ENCODE data around the gene HDAC10. TPM values are rescaled to one million over a fixed set of nuclear protein-coding genes. Genes with fewer than 3 reads are reported as not detected.

The HDAC10 gene
- total RNA-seq (10 to 100 TPM; 32.1 to 33.1 TPM), polyA plus RNA-seq (ENCODE audit: insufficient read depth, low read depth, low replicate concordance) (13.5 TPM)
- long read RNA-seq, donor 1: 0 reads
- long read RNA-seq, donor 2, partial matches to known transcripts: 0 of 1 reads
- long read RNA-seq, donor 2, other reads (novel, unspliced or antisense): 0 of 1 reads

- Histone ChIP-seq H3K9me3 (no peaks in the 10 kb centered on the region), H3K27ac (peak within 1 kb of the TSS; percentile 37 to 71), H3K4me3 (peak within 1 kb of the TSS; percentile 62 to 69), H3K4me1 (peaks cover 14% of the 10 kb centered on the region), H3K27me3 (no peaks in the 10 kb centered on the region), H3K36me3 (ENCODE audit: low read depth, missing control alignments) (no peaks in the 10 kb centered on the region)
- DNase-seq: peak; percentile 80
- intact Hi-C loops (cut with DNase I; ENCODE audit: low total_unique reads): no loop called here
- TF ChIP-seq CTCF (IDR thresholded peaks at IDR 0.05) (no peak), POLR2A (IDR thresholded peaks at IDR 0.05) (no peak)
- WGBS, 2 donors: 2 to 3% methylated on average over 13 to 63 of the region's 81 CpGs
These were observed at the start of gene HDAC10 for GRCh38 chr22:50250555-50251476. Gene HDAC10, minus strand, starts transcription at chr22:50251265. Its CDS starts 233 bp downstream, at chr22:50251032.

GRCh38 chr22:50300620-50301257 lies 49.7 kb upstream of the HDAC10 start:
- Histone ChIP-seq H3K4me1 (peaks cover 80% of the 10 kb centered on the region), H3K36me3 (ENCODE audit: low read depth, missing control alignments) (no peaks in the 10 kb centered on the region), H3K9me3 (no peaks in the 10 kb centered on the region), H3K4me3 (peak overlapping the region in 1 of 2 donors; percentile 29), H3K27me3 (no peaks in the 10 kb centered on the region), H3K27ac (no peak overlapping the region)
- no peak for TF ChIP-seq POLR2A (IDR thresholded peaks at IDR 0.05)
- no peak for TF ChIP-seq CTCF (IDR thresholded peaks at IDR 0.05)
- DNase-seq: no peak
- intact Hi-C loops (cut with DNase I; ENCODE audit: low total_unique reads): no loop called here
- 84 to 98% methylated on average over 8 to 14 of the region's 14 CpGs for WGBS, 2 donors

- WGBS, 2 donors: 45% methylated on average over 67 of the region's 93 CpGs; no CpG with 5 or more reads in 1 of the 2 donors
- Histone ChIP-seq H3K27me3 (no peaks in the 10 kb centered on the region), H3K4me1 (peaks cover 80% of the 10 kb centered on the region), H3K4me3 (peak overlapping the region; percentile 18 to 29), H3K9me3 (no peaks in the 10 kb centered on the region), H3K27ac (no peak overlapping the region), H3K36me3 (ENCODE audit: low read depth, missing control alignments) (no peaks in the 10 kb centered on the region)
- intact Hi-C loops (cut with DNase I; ENCODE audit: low total_unique reads): no loop called here
- no peak for TF ChIP-seq CTCF (IDR thresholded peaks at IDR 0.05)
- no peak for TF ChIP-seq POLR2A (IDR thresholded peaks at IDR 0.05)
- no peak for DNase-seq
These were observed 48.9 kb upstream of the HDAC10 start for GRCh38 chr22:50299785-50300619.

- Histone ChIP-seq H3K4me3 (peak overlapping the region; percentile 18 to 29), H3K27me3 (no peaks in the 10 kb centered on the region), H3K9me3 (no peaks in the 10 kb centered on the region), H3K4me1 (peaks cover 80% of the 10 kb centered on the region), H3K36me3 (ENCODE audit: low read depth, missing control alignments) (no peaks in the 10 kb centered on the region), H3K27ac (no peak overlapping the region)
- WGBS, 2 donors: 57 to 60% methylated on average over 22 to 57 of the region's 59 CpGs
- intact Hi-C loops (cut with DNase I; ENCODE audit: low total_unique reads): no loop called here
- no peak for DNase-seq
- no peak for TF ChIP-seq POLR2A (IDR thresholded peaks at IDR 0.05)
- TF ChIP-seq CTCF (IDR thresholded peaks at IDR 0.05): no peak
These were observed 48.1 kb upstream of the HDAC10 start for GRCh38 chr22:50298937-50299784.
